HUES6 (cell line): ENCODE results near the gene KLHL42.
A peak's percentile ranks its signal among the peaks of the same experiment; 100 is the strongest.
"Not testable (repeated sequence)": the region's sequence is repeated elsewhere in the genome, so short reads cannot be mapped to it uniquely, and the experiment has no call there.

Experiments
- H3K27ac ChIP-seq: 2 replicates; pipeline ENCODE4 v1.7.0; 2013; ENCODE audit warnings: low read depth, mild to moderate bottlenecking, low read length, inconsistent platforms
- H3K27me3 ChIP-seq: 2 replicates; pipeline ENCODE4 v1.6.1; 2013; ENCODE audit warnings: low read length; ENCODE audit not compliant: control insufficient read depth, insufficient read depth
- H3K36me3 ChIP-seq: 2 replicates; pipeline ENCODE4 v1.6.1; 2013; ENCODE audit warnings: low read length; ENCODE audit not compliant: control insufficient read depth, insufficient read depth
- H3K4me1 ChIP-seq: 2 replicates; pipeline ENCODE4 v1.6.1; 2013; ENCODE audit warnings: low read length; ENCODE audit not compliant: control insufficient read depth, insufficient read depth
- H3K4me3 ChIP-seq: 2 replicates; pipeline ENCODE4 v1.5.1; 2013; ENCODE audit warnings: low read depth, low read length
- H3K9ac ChIP-seq: one replicate; pipeline ENCODE4 v1.6.1; 2013; ENCODE audit warnings: mild to moderate bottlenecking, low read length
- H3K9me3 ChIP-seq: 2 replicates; pipeline ENCODE4 v1.6.1; 2013; ENCODE audit warnings: low read depth, low read length; ENCODE audit not compliant: control insufficient read depth, insufficient read depth

Gene KLHL42, protein sequence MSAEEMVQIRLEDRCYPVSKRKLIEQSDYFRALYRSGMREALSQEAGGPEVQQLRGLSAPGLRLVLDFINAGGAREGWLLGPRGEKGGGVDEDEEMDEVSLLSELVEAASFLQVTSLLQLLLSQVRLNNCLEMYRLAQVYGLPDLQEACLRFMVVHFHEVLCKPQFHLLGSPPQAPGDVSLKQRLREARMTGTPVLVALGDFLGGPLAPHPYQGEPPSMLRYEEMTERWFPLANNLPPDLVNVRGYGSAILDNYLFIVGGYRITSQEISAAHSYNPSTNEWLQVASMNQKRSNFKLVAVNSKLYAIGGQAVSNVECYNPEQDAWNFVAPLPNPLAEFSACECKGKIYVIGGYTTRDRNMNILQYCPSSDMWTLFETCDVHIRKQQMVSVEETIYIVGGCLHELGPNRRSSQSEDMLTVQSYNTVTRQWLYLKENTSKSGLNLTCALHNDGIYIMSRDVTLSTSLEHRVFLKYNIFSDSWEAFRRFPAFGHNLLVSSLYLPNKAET

DNA sequence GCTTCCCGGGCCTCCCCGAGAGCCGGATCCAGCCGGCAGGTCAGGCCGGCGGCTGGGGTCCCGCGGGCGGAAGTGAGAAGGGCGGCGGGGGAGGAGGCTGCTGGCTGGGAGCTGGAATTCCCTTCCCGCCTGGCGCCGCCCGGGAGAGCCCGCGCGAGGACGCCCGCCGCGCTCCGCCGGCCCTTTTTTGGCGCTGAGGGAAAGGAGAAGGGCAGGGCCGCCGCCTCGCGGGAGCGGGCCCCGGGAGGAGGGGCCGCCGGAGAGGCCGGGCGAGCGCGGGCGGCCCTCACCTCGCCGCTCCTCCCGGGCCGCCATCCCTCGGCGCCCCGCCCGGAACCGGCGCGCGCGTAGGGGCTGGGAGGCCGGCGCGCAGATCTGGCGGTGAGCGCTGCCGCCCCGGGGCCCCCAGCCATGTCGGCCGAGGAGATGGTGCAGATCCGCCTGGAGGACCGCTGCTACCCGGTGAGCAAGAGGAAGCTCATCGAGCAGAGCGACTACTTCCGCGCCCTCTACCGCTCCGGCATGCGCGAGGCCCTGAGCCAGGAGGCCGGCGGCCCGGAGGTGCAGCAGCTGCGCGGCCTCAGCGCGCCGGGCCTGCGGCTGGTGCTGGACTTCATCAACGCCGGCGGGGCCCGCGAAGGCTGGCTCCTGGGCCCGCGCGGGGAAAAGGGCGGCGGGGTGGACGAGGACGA, at the start of gene KLHL42, which contains the start of gene MANSC4:
Gene KLHL42, plus strand, starts transcription at position 314 of the 692 bp plus-strand sequence. Its CDS starts 98 bp downstream, at position 412.
Gene MANSC4, minus strand, starts transcription at position 317 of the 692 bp plus-strand sequence. CDS start 8,960 bp downstream, outside the sequence.
- peak within 1 kb of the TSS; percentile 89 for H3K4me3 ChIP-seq
- H3K9me3 ChIP-seq, result no peaks in the 10 kb centered on the region
- H3K36me3 ChIP-seq, result peaks cover 3% of the 10 kb centered on the region
- peak within 1 kb of the TSS; percentile 77; the same call in 1 of the 2 replicates for H3K27ac ChIP-seq
- H3K27me3 ChIP-seq, result no peaks in the 10 kb centered on the region
- H3K9ac ChIP-seq, result peak within 1 kb of the TSS; percentile 92
- H3K4me1 ChIP-seq, result peaks cover 27% of the 10 kb centered on the region

- Histone ChIP-seq H3K9me3 (no peaks in the 10 kb centered on the region), H3K27me3 (no peaks in the 10 kb centered on the region), H3K9ac (no peak overlapping the region), H3K36me3 (peaks cover 40% of the 10 kb centered on the region), H3K4me1 (no peaks in the 10 kb centered on the region), H3K27ac (no peak overlapping the region), H3K4me3 (no peak overlapping the region)
Observed at GRCh38 chr12:27732281-27732680, 47.8 kb upstream of the KLHL42 start.

DNA sequence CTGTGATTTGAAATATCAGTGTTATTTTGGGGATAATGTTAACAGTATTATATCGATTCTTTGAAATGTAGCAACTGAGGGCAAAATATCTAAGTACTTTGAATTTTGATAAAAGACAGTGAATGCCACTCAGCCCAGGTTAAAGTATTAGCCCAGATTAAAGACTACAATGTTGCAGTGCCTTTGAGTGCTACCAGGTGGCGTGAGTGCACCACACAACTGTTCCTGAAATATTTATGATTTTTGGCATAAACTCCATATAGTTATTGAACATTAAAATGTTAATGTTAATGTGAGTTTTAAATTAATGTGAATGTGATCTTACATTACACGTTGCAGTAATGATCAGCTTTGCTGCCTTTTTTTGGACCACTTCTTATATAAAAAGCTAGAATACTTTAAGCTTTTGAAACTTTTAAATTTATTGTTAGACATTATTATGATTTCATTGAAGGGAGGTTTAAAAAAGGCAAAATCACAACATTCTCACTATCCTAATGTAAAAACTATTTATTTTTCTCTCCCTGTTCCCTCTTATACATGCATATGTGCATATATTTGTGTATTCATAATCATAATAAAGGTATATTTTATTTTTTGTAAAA, 46.9 kb upstream of the KLHL42 start:
- H3K9ac ChIP-seq, result no peak overlapping the region
- H3K9me3 ChIP-seq, result no peaks in the 10 kb centered on the region
- peaks cover 46% of the 10 kb centered on the region for H3K36me3 ChIP-seq
- no peaks in the 10 kb centered on the region for H3K4me1 ChIP-seq
- no peak overlapping the region for H3K27ac ChIP-seq
- H3K27me3 ChIP-seq, result no peaks in the 10 kb centered on the region
- no peak overlapping the region for H3K4me3 ChIP-seq

GRCh38 chr12:27733791-27734190, 46.2 kb upstream of the KLHL42 start:
- Histone ChIP-seq H3K27ac (no peak overlapping the region), H3K36me3 (peaks cover 48% of the 10 kb centered on the region)

DNA sequence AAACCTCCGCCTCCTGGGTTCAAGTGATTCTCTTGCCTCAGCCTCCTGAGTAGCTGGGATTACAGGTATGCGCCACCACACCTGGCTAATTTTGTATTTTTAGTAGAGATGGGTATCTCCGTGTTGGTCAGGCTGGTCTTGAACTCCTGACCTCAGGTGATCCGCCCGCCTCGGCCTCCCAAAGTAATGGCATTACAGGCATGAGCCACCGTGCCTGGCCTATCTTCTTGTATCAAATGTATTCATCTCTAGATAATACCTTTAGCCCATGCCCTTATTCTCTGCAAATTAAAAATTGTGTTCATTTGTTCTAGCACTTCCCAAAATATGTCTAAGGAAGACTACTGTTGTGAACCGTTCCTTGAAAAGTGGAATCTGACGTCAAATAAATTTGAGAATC, 45.7 kb upstream of the KLHL42 start:
- not testable (repeated sequence) for H3K4me3 ChIP-seq, H3K9ac ChIP-seq, H3K27me3 ChIP-seq, H3K27ac ChIP-seq, H3K9me3 ChIP-seq, H3K4me1 ChIP-seq
- peaks cover 52% of the 10 kb centered on the region for H3K36me3 ChIP-seq

More at GRCh38 chr12:27733791-27734190, 46.2 kb upstream of the KLHL42 start:
- H3K4me3 ChIP-seq, result no peak overlapping the region
- no peaks in the 10 kb centered on the region for H3K27me3 ChIP-seq
- H3K9ac ChIP-seq, result no peak overlapping the region
- no peaks in the 10 kb centered on the region for H3K9me3 ChIP-seq
- H3K4me1 ChIP-seq, result no peaks in the 10 kb centered on the region

DNA sequence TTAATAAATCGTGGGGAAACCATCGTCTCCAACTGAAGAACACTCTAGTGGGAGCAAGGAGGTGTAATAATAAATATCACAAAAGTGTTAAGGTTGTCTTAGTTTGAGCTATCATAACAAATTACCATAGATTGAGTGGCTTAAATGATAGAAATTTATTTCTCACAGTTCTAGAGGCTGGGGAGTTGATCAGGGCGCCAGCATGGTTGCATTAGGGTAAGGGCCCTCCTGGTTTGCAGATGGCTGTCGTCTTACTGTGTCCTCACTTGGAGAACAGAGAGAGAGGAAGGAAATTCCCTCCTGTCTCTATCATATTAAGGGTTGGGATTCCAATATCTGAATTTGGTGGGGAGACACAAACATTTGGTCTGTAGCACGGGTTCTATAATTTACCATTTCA, 36.4 kb upstream of the KLHL42 start:
- H3K9me3 ChIP-seq, result no peaks in the 10 kb centered on the region
- no peaks in the 10 kb centered on the region for H3K27me3 ChIP-seq
- H3K4me3 ChIP-seq, result no peak overlapping the region
- peaks cover 40% of the 10 kb centered on the region for H3K36me3 ChIP-seq
- no peak overlapping the region for H3K27ac ChIP-seq
- no peaks in the 10 kb centered on the region for H3K4me1 ChIP-seq
- H3K9ac ChIP-seq, result no peak overlapping the region

DNA sequence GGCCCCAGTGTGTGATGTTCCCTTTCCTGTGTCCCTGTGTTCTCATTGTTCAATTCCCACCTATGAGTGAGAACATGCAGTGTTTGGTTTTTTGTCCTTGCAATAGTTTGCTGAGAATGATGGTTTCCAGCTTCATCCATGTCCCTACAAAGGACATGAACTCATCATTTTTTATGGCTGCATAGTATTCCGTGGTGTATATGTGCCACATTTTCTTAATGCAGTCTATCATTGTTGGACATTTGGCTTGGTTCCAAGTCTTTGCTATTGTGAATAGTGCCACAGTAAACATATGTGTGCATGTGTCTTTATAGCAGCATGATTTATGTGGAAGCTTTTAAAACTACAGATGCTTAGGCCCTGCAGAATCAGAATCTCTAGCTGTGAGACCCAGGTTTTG, 34.3 kb upstream of the KLHL42 start:
- H3K36me3 ChIP-seq, result peaks cover 31% of the 10 kb centered on the region
- not testable (repeated sequence) for H3K4me1 ChIP-seq, H3K27ac ChIP-seq, H3K27me3 ChIP-seq, H3K4me3 ChIP-seq, H3K9ac ChIP-seq, H3K9me3 ChIP-seq

DNA sequence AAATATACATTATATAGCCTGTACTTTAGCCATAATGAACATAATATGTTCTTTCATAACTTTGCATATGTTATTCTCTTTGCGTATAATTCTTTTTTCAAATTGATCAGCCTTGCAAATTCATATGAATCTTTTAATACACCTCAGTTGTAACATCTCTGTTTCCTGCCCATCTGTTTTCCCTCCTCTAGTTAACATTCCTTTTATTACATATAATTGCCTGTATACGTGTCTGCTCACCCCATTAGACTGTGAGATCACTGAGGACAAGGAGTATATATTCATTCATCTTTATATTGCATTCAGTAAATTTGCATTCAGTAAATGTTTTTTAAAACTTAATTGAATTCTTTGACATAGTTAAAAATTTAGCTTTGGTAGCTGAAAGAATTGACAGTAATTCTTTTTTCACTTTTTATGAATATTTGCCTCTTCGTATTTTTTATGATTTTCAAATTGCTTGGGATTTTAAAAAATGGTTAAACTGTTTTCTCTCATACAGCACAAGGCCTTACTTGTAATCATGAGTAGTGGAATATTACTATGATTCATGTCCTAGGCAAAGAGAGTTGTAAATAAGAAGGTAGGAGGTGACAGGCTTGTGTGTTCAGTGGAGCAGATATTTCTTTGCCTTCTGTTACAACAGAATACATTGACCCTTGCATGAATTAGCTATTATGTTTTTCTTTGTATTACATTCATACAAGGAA, 32.8 kb upstream of the KLHL42 start:
- no peaks in the 10 kb centered on the region for H3K27me3 ChIP-seq
- peaks cover 33% of the 10 kb centered on the region for H3K36me3 ChIP-seq
- no peak overlapping the region for H3K9ac ChIP-seq
- H3K4me3 ChIP-seq, result no peak overlapping the region
- H3K9me3 ChIP-seq, result no peaks in the 10 kb centered on the region
- H3K4me1 ChIP-seq, result no peaks in the 10 kb centered on the region
- H3K27ac ChIP-seq, result no peak overlapping the region

DNA sequence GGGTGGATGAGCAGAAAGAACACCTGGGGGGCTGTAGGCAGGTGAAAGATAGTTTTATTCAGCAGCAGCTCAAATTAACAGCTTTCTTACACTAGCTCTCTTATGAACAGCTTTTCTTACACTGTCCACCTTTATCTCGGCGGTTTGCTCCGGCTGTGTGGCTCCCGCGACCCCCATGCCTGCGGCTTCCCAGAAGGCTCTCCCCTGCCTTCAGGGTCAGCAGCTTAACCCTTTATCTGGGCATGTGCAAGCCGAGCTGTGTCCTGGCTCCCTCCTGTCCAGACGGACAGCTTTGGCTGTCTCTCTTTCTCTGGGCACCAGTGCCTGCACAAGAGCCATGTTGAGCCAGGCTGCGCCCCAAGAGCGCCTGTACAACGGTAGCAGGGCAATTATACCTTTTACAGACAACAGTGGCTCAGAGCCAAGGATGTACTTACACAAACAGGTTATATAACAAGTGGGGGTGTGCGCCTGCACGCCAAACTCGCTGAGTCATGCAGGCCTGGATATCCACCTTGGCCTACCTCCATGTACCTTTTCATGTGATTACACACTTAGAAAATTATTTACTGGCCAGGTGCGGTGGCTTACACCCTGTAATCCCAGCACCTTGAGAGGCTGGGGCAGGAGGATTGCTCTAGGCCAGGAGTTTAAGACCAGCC, 28.5 kb upstream of the KLHL42 start:
- Histone ChIP-seq H3K27me3 (no peaks in the 10 kb centered on the region), H3K4me1 (no peaks in the 10 kb centered on the region), H3K9ac (no peak overlapping the region), H3K36me3 (peaks cover 18% of the 10 kb centered on the region), H3K4me3 (no peak overlapping the region), H3K9me3 (no peaks in the 10 kb centered on the region), H3K27ac (no peak overlapping the region)

DNA sequence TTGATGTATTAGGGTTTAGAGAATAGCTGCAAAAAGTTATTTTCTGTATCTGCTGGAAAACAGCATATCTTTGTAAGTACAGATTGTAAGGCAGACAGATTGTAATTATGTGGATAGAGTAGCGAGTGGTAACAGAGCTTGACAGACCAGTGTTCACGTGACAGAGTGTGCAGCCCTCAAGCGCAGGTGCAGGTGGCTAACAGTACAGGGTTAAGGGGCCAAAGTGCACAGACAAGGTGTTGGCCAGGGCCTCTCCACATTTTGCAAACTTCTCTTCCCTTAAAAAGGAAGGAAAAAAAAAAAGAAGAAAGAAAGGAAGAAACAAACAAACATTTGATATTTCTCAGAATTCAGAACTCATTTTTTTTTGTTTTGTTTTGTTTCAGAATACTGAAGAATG, 25.2 kb upstream of the KLHL42 start:
- Histone ChIP-seq H3K36me3 (peaks cover 19% of the 10 kb centered on the region), H3K27me3 (no peaks in the 10 kb centered on the region), H3K9ac (no peak overlapping the region)

More for the DNA sequence above, 25.2 kb upstream of the KLHL42 start:
- H3K9me3 ChIP-seq, result no peaks in the 10 kb centered on the region
- H3K27ac ChIP-seq, result no peak overlapping the region
- no peaks in the 10 kb centered on the region for H3K4me1 ChIP-seq
- no peak overlapping the region for H3K4me3 ChIP-seq
